GM23338 (cell line): ENCODE results near the gene UNC5A.

ENCODE experiments used
- CREB1 ChIP-seq: fragments of 250-450 bp; sonication (Bioruptor Pico); IDR thresholded peaks from 2 replicates; pipeline ENCODE4 v1.5.0; 2020; ENCODE audit warnings: low read depth, mild to moderate bottlenecking, moderate library complexity
- CTCF ChIP-seq, 2 experiments: fragments of 200-600 bp in 1 of 2; sonication (generic) in 1 of 2; conservative IDR thresholded peaks; 2 replicates each; pipeline versions ENCODE4 v1.5.1 to v1.6.1; 2016 to 2017; ENCODE audit warnings: antibody characterized with exemption in 2 of 2, low read depth in 2 of 2, mild to moderate bottlenecking in 2 of 2, moderate library complexity in 1 of 2
- EZH2 ChIP-seq: fragments of 200-600 bp; sonication (generic); IDR thresholded peaks from one replicate; pipeline ENCODE4 v1.8.0; 2017; ENCODE audit warnings: antibody characterized with exemption, mild to moderate bottlenecking, low read depth; ENCODE audit not compliant: unreplicated experiment
- EZH2phosphoT487 ChIP-seq: fragments of 200-600 bp; sonication (generic); IDR thresholded peaks from one replicate; pipeline ENCODE4 v1.8.1; 2018; ENCODE audit warnings: antibody characterized with exemption; ENCODE audit not compliant: unreplicated experiment
- JUNB ChIP-seq: IDR thresholded peaks from one replicate; pipeline ENCODE4 v1.6.1; 2016; ENCODE audit warnings: antibody characterized with exemption; ENCODE audit not compliant: unreplicated experiment
- NANOG ChIP-seq: IDR thresholded peaks from 2 replicates; pipeline ENCODE4 v1.6.1; 2016; ENCODE audit warnings: antibody characterized with exemption, borderline replicate concordance
- POLR2AphosphoS5 ChIP-seq: IDR thresholded peaks from 2 replicates; pipeline ENCODE4 v1.6.1; 2016; ENCODE audit warnings: antibody characterized with exemption, low read depth
- STAT1 ChIP-seq: IDR thresholded peaks from one replicate; pipeline ENCODE4 v1.6.1; 2016; ENCODE audit warnings: antibody characterized with exemption; ENCODE audit not compliant: unreplicated experiment
- ZNF114 ChIP-seq: fragments of 250-450 bp; sonication (Bioruptor Pico); IDR thresholded peaks from 2 replicates; pipeline ENCODE4 v1.5.0; 2020; ENCODE audit warnings: mild to moderate bottlenecking, moderate library complexity
- ZNF331 ChIP-seq: fragments of 250-450 bp; sonication (Bioruptor Pico); IDR thresholded peaks from 2 replicates; pipeline ENCODE4 v1.5.0; 2020; ENCODE audit warnings: low read depth, mild to moderate bottlenecking, moderate library complexity
- TF ChIP-seq, protein P1 (sequence below): IDR thresholded peaks from one replicate; pipeline ENCODE4 v1.6.1; 2018; ENCODE audit warnings: antibody characterized with exemption; ENCODE audit not compliant: unreplicated experiment
- TF ChIP-seq, protein P2 (sequence below): IDR thresholded peaks from 2 replicates; pipeline ENCODE4 v1.6.1; 2016; ENCODE audit warnings: antibody characterized with exemption
- TF ChIP-seq, protein P3 (sequence below): fragments of 250-450 bp; sonication (Bioruptor Pico); IDR thresholded peaks from 2 replicates; pipeline ENCODE4 v1.5.0; 2020; ENCODE audit warnings: mild to moderate bottlenecking, moderate library complexity

- no peak for TF ChIP-seq CTCF (conservative IDR thresholded peaks at IDR 0.05; ENCODE audit: low read depth in 2 of 2)
- TF ChIP-seq, protein P1, sequence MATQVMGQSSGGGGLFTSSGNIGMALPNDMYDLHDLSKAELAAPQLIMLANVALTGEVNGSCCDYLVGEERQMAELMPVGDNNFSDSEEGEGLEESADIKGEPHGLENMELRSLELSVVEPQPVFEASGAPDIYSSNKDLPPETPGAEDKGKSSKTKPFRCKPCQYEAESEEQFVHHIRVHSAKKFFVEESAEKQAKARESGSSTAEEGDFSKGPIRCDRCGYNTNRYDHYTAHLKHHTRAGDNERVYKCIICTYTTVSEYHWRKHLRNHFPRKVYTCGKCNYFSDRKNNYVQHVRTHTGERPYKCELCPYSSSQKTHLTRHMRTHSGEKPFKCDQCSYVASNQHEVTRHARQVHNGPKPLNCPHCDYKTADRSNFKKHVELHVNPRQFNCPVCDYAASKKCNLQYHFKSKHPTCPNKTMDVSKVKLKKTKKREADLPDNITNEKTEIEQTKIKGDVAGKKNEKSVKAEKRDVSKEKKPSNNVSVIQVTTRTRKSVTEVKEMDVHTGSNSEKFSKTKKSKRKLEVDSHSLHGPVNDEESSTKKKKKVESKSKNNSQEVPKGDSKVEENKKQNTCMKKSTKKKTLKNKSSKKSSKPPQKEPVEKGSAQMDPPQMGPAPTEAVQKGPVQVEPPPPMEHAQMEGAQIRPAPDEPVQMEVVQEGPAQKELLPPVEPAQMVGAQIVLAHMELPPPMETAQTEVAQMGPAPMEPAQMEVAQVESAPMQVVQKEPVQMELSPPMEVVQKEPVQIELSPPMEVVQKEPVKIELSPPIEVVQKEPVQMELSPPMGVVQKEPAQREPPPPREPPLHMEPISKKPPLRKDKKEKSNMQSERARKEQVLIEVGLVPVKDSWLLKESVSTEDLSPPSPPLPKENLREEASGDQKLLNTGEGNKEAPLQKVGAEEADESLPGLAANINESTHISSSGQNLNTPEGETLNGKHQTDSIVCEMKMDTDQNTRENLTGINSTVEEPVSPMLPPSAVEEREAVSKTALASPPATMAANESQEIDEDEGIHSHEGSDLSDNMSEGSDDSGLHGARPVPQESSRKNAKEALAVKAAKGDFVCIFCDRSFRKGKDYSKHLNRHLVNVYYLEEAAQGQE, result no peak
- TF ChIP-seq EZH2, result no peak
- TF ChIP-seq POLR2AphosphoS5, result no peak
- no peak for TF ChIP-seq CREB1 (CRISPR knock-in tag)
- TF ChIP-seq EZH2phosphoT487, result no peak
- TF ChIP-seq NANOG, result no peak
- TF ChIP-seq, protein P2, sequence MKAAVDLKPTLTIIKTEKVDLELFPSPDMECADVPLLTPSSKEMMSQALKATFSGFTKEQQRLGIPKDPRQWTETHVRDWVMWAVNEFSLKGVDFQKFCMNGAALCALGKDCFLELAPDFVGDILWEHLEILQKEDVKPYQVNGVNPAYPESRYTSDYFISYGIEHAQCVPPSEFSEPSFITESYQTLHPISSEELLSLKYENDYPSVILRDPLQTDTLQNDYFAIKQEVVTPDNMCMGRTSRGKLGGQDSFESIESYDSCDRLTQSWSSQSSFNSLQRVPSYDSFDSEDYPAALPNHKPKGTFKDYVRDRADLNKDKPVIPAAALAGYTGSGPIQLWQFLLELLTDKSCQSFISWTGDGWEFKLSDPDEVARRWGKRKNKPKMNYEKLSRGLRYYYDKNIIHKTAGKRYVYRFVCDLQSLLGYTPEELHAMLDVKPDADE, result no peak
- no peak for TF ChIP-seq ZNF331
- no peak for TF ChIP-seq ZNF114
- TF ChIP-seq STAT1, result no peak
- TF ChIP-seq JUNB, result no peak
- TF ChIP-seq, protein P3, sequence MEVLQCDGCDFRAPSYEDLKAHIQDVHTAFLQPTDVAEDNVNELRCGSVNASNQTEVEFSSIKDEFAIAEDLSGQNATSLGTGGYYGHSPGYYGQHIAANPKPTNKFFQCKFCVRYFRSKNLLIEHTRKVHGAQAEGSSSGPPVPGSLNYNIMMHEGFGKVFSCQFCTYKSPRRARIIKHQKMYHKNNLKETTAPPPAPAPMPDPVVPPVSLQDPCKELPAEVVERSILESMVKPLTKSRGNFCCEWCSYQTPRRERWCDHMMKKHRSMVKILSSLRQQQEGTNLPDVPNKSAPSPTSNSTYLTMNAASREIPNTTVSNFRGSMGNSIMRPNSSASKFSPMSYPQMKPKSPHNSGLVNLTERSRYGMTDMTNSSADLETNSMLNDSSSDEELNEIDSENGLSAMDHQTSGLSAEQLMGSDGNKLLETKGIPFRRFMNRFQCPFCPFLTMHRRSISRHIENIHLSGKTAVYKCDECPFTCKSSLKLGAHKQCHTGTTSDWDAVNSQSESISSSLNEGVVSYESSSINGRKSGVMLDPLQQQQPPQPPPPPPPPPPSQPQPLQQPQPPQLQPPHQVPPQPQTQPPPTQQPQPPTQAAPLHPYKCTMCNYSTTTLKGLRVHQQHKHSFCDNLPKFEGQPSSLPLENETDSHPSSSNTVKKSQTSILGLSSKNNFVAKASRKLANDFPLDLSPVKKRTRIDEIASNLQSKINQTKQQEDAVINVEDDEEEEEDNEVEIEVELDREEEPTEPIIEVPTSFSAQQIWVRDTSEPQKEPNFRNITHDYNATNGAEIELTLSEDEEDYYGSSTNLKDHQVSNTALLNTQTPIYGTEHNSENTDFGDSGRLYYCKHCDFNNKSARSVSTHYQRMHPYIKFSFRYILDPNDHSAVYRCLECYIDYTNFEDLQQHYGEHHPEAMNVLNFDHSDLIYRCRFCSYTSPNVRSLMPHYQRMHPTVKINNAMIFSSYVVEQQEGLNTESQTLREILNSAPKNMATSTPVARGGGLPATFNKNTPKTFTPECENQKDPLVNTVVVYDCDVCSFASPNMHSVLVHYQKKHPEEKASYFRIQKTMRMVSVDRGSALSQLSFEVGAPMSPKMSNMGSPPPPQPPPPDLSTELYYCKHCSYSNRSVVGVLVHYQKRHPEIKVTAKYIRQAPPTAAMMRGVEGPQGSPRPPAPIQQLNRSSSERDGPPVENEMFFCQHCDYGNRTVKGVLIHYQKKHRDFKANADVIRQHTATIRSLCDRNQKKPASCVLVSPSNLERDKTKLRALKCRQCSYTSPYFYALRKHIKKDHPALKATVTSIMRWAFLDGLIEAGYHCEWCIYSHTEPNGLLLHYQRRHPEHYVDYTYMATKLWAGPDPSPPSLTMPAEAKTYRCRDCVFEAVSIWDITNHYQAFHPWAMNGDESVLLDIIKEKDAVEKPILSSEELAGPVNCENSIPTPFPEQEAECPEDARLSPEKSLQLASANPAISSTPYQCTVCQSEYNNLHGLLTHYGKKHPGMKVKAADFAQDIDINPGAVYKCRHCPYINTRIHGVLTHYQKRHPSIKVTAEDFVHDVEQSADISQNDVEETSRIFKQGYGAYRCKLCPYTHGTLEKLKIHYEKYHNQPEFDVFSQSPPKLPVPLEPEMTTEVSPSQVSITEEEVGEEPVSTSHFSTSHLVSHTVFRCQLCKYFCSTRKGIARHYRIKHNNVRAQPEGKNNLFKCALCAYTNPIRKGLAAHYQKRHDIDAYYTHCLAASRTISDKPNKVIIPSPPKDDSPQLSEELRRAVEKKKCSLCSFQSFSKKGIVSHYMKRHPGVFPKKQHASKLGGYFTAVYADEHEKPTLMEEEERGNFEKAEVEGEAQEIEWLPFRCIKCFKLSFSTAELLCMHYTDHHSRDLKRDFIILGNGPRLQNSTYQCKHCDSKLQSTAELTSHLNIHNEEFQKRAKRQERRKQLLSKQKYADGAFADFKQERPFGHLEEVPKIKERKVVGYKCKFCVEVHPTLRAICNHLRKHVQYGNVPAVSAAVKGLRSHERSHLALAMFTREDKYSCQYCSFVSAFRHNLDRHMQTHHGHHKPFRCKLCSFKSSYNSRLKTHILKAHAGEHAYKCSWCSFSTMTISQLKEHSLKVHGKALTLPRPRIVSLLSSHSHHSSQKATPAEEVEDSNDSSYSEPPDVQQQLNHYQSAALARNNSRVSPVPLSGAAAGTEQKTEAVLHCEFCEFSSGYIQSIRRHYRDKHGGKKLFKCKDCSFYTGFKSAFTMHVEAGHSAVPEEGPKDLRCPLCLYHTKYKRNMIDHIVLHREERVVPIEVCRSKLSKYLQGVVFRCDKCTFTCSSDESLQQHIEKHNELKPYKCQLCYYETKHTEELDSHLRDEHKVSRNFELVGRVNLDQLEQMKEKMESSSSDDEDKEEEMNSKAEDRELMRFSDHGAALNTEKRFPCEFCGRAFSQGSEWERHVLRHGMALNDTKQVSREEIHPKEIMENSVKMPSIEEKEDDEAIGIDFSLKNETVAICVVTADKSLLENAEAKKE (CRISPR knock-in tag), result no peak
These were observed 93.9 kb downstream of the UNC5A start for GRCh38 chr5:176904276-176904675.
